IPS-NIHi11 (cell line): ENCODE results near the gene KCNQ1.

Experiments
- DNase-seq: peaks from one replicate; pipeline ENCODE4 v3.0.0; 2012; ENCODE audit warnings: mixed read lengths, low spot score

KCNQ1 gene

DNA sequence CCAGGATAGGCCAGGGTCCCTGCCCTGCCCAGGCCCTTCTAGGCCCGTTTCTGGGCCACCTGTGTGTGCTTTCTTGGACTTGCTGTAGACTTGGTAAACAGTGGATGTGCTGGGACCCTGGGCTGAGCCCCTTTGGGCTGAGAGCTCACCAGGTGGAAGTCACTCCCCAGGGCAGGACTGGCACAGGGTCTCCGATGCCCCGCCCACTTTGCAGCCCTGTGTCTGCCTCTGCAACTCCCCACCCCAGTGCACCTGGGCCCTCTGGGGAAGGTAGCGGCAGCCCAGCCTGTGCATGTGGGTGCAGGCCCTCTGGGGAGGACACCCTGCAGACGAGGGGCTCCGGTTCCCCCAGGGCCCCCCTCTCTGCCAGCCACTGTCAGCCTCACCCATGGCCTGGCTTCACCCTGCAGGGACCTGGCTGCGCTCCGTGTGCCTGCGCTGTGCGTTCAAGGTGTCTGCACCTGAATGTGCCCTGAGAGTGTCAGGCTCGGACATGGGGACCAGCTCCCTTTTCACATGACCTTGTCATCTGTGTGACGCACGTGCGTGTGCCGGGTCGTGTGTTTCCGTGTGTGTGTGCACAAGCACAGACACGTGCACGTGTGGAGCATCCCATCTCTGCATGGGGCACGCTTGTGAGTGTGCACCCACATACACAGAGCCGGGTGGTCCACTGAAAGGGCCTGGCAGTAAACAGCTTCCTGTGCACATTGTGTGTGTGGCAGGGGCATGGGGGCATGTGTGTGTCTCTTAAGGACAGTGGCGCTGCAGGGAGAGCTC is 136.5 kb downstream of the KCNQ1 start:
- DNase-seq: peak; percentile 5

- DNase-seq: peak; percentile 4
Observed at GRCh38 chr11:2581931-2582350, 137.1 kb downstream of the KCNQ1 start.

DNA sequence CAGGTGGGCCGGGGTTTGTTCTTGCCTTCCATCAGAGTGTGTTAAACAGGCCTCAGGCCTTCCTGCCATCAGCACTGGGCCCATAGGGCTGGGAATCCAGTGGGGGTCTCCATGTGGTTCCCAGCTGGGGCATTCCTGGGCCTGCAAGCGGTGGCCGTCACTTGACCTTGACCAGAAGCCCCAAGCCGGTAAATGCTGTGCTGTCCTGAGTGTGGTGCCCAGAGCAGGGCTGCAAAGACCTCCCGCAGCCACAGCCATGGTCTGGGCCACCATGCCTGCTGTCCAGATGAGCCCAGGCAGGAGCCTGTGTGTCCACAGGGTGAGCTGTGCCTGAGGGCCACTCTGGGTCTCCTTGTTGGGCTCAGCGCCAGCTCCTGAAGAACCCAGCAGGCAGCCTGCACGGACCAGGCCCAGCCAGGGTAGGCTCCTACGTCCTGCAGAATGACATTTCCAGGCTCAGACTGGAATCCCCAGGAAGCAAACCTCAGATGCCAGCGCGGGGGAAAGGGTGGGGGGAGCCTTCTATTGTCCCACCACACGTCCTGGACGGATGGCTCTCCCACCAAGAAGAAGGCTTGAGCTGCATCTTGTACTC is 137.6 kb downstream of the KCNQ1 start:
- DNase-seq: peak; percentile 7

DNA sequence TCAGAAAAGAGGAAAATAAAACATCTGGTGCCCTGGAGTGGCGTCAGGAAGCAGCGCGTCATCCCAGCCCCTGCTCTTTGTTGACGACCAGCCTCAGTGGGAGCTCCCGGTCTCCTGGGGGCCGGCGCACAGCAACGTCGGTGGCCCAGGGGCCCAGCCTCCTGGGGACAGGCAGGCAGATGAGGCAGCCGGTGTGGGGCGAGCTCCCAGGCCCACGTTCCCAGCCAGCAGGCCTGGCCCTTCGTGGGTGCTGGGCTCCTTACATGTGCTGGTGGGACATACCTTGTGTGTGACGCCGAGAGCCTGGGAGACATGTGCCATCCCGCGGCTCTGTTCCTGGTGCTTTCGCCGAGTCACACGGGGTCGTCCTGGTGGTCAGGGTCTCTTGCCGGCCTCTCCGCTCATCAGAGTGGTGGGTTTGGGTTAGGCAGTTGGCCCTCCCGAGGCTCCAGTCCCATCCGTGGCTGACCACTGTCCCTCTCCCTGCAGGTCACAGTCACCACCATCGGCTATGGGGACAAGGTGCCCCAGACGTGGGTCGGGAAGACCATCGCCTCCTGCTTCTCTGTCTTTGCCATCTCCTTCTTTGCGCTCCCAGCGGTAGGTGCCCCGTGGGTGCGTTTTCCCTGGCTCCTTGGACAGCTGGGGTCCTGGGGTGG is 138.3 kb downstream of the KCNQ1 start:
- DNase-seq: peak; percentile 7

GRCh38 chr11:2583605-2583958 is 138.8 kb downstream of the KCNQ1 start:
- no peak for DNase-seq

- no peak for DNase-seq
Observed at GRCh38 chr11:2584434-2584811, 139.6 kb downstream of the KCNQ1 start.

DNA sequence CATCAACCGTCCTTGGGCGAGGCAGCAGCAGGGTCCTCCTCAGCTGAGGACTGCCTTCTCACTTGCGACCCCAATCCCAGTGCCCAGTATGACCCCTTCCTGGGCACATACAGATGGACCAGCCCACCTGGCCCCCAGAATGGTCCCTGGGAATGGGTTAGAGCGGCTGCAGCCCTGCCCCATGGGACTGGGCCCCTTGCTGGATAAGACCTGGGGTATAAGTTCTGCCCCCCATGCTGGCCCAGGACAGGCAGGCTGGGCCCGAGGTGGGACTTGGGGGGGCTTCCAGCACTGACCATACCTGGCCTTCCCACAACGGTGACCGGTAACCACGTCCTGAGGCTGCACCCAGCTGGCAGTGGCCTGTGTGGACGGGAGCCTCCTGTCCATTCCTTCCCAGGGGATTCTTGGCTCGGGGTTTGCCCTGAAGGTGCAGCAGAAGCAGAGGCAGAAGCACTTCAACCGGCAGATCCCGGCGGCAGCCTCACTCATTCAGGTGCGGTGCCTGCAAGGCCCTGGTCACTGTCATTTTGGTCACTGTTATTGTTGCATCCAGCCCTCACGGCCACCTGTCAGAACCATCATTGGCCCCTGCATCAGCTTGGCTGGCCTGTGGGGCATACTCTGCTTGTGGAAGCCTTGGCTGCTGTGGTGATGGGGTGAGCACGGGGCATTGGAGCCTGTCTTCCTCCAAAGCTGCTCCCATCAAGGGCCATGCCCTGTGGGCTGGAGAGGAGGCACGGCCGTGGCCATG is 140.2 kb downstream of the KCNQ1 start:
- peak; percentile 2 for DNase-seq

GRCh38 chr11:2585566-2586086 is 140.8 kb downstream of the KCNQ1 start:
- no peak for DNase-seq

- DNase-seq: peak; percentile 14
Observed at GRCh38 chr11:2586087-2586792, 141.4 kb downstream of the KCNQ1 start.

- no peak for DNase-seq
Observed at GRCh38 chr11:2586793-2587131, 142.0 kb downstream of the KCNQ1 start.

- DNase-seq: peak; percentile 3
Observed at GRCh38 chr11:2587132-2587930, 142.5 kb downstream of the KCNQ1 start.

DNA sequence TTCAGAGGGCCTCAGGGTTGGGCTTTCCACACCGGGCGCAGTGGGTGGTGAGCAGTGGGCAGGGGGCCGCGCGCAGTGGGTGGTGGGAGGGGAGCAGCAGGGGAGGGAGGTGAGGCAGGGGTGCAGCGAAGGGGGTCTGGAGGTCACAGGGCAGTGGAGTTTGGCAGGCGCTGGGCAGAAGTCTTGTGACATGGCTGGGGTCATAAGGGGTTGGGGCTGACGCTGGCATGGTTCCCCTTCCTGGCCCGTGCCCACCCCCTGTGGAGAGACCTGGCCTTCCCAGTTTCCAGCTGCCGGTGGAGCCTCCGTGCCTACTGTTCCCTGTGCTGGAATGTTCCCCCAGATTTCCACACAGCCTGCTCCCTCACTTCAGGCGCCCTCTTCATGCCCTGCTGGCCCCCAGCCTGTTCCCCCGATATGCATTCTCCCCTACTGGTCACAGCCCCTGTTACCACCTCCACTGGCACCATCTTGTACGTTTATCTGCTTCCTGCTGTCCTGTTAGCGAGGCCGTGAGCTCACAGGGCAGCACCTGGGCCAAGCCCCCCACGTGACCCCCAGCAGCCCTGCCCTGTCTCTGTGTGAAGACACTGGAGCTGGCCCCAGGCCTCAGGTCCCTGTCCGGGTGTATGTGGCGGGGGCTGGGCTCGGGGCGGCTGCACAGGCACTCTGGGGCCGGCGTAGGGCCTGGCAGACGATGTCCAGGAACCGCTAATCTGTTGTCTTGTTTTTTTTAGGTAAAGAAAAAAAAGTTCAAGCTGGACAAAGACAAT is 143.4 kb downstream of the KCNQ1 start:
- peak; percentile 12 for DNase-seq

DNA sequence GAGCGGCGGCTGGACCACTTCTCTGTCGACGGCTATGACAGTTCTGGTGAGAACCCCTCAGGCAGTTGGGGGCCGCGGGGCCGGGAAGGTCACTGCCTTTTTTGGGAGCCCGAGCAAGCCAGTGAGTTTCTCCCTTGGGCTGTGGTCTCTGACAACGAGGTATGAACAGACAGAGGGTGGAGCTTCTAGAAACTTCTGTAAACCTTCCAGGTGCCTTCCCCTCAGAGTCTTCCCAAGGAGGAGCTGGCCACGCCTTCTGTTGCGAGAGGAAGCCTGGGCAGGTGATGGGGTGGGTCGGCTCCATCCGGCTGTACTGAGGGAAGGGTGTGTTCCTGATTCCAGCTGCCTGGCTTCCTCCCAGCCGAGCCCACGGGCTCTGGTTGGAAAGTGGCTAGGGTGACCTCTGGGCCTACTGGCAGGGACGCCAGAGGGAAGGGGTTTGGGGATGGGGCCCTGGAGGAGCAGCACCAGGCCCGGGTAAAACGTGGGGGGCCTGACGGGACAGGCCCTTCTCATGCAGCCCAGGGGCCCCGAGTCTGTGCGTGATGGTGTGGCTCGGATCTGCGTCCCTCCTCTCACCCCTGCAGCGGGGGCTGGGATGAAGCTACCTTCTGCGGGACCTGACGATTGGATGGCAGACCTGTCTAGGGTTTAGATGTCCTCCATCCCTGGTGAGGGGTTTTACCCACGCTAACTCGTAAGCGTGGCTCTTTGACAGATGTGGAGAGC is 144.2 kb downstream of the KCNQ1 start:
- peak; percentile 7 for DNase-seq

DNA sequence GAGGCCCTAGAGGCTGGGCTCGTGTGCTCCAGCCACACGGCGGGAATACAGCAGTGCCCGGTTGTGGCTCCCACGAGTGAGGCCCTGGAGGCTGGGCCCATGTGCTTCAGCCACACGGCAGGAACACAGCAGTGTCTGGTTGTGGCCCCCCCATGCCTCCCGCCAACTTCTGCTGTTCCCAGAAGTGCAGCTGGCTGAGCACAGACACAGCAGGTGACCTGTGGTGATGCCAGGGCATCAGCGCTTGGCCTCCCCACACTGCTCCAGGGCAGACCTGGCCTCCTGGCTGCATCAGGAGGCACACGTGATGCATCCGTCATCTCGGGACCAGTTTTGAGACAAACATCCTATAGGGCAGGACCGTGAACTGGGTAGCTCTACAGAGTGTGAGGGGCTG is 144.7 kb downstream of the KCNQ1 start:
- DNase-seq: peak; percentile 7

- DNase-seq: peak; percentile 7
Observed at GRCh38 chr11:2590131-2590964, 145.5 kb downstream of the KCNQ1 start.

- peak; percentile 33 for DNase-seq
Observed at GRCh38 chr11:2590965-2591754, 146.4 kb downstream of the KCNQ1 start.

DNA sequence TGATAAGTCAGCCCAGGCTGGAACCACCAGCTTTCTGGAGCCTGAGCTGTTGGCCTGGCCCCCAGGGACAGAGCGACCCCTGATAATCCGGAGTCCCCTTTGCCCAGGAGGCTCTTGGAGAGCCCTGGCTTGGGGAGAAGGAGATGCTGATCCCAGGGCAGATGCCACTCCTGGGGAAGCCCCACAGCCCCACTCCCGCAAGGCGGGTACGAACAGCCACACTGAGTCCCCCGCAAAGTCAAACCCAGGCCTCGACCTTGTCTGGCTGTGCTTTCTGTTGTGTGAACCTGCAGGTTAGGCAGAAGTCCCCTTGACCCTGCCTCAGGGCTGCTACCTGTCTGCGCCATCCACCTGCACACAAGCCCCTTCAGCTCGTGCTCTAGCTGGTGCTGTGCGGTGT is 147.0 kb downstream of the KCNQ1 start:
- DNase-seq: peak; percentile 9
